ENCODE measurements around the gene MITF. TPM values are rescaled to one million over a fixed set of nuclear protein-coding genes. Genes with fewer than 3 reads are reported as not detected.

MITF gene
- total and polyA plus RNA-seq, 2 of the 4 experiments (the other 2 are of a cell fraction), result 6.5 to 16.7 TPM

DNA sequence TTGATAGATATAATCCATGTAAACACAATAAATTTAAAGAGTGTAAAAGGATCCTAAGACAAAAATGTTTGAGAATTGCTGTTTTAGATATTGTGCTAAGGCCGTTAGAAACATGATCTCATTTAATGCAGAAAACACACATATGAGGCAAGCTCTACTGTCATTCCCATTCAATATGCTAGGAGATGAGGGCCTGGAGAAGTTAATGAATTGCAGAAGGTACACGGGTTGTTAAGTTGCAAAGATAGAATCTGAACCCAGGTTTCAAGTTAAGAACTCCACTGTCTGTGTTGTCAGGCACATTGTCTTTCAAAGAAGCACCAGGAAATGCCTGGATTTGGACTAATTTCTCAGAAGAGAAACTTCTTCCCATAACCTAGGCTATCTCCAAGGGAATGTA, 195.1 kb downstream of the MITF start:
- no peak overlapping the region for H2AFZ ChIP-seq (replicated peaks; ENCODE audit: low read length, poor library complexity)
- H3K4me2 ChIP-seq (ENCODE audit: low read depth, low read length), result no peak overlapping the region
- CTCF ChIA-PET, result no interaction called here
- H3K36me3 ChIP-seq (ENCODE audit: control insufficient read depth, insufficient read depth, low read length), result peaks cover 7% of the 10 kb centered on the region
- DNase-seq (no peak), ATAC-seq (ENCODE audit: low read depth) (no peak)
- intact Hi-C loops (cut with micrococcal nuclease) (no loop called here), in situ Hi-C loops (cut with MboI; ENCODE audit: low sequenced_read_pairs) (no loop called here), dilution Hi-C loops (cut with HindIII; ENCODE audit: low sequenced_read_pairs, unreplicated experiment) (loop anchor here (25.0 kb wide), 1 partner anchor 247 kb away; no protein-coding TSS in a partner anchor)
- no peak overlapping the region for H2BK15ac ChIP-seq (ENCODE audit: low read depth, low read length)
- H2BK5ac ChIP-seq (ENCODE audit: low read depth, low read length, poor library complexity, severe bottlenecking), result peak overlapping the region; percentile 77
- H3K79me1 ChIP-seq (ENCODE audit: low read depth in 1 of 2, low read length in 2 of 2), result peaks cover 7 to 30% of the 10 kb centered on the region in 2 experiments; a peak in 2 of 4 replicates
- H3K4me3 ChIP-seq (ENCODE audit: insufficient read depth, low read depth, low read length), result no peak overlapping the region
- H4K5ac ChIP-seq (ENCODE audit: low read depth, low read length), result peak overlapping the region; percentile 87; the same call in 1 of the 2 replicates
- no peak overlapping the region for H3K27ac ChIP-seq (ENCODE audit: insufficient read depth, low read length)
- H4K20me1 ChIP-seq (ENCODE audit: insufficient read depth, low read length), result no peaks in the 10 kb centered on the region
- peaks cover 6% of the 10 kb centered on the region; the same call in 1 of the 2 replicates for H3K9me1 ChIP-seq (ENCODE audit: insufficient read depth, low read length)
- no peak overlapping the region for H2BK120ac ChIP-seq (ENCODE audit: low read depth, low read length)
- WGBS, 2 experiments (ENCODE audit: extremely low coverage in 2 of 2, insufficient read length in 1 of 2), result no CpG with 5 or more reads among the region's 2 CpGs
- no peak overlapping the region for H4K91ac ChIP-seq (ENCODE audit: insufficient read depth, low read depth, low read length)
- no TSS peak for BruUV-seq (replicated peaks)
- H3K14ac ChIP-seq (replicated peaks; ENCODE audit: low read depth, low read length), result no peak overlapping the region
- H3K4me1 ChIP-seq (ENCODE audit: control insufficient read depth, insufficient read depth, low read length), result peaks cover 9% of the 10 kb centered on the region; the same call in 1 of the 2 replicates
- H3K9me3 ChIP-seq (ENCODE audit: control insufficient read depth, insufficient read depth, low read length), result no peaks in the 10 kb centered on the region
- H3K4ac ChIP-seq (ENCODE audit: low read depth, low read length), result no peak overlapping the region
- H3K18ac ChIP-seq (ENCODE audit: low read depth, low read length), result peak overlapping the region; percentile 85; the same call in 1 of the 2 replicates
- no peaks in the 10 kb centered on the region for H3K27me3 ChIP-seq (ENCODE audit: control insufficient read depth, insufficient read depth, low read length)
- H4K8ac ChIP-seq (ENCODE audit: low read depth in 2 of 2, low read length in 2 of 2), result peak overlapping the region in 1 of 2 experiments; percentile 9; a peak in 1 of 4 replicates
- no peak overlapping the region for H3K9ac ChIP-seq (ENCODE audit: low read depth, low read length)
- H2BK20ac ChIP-seq (ENCODE audit: low read depth, low read length), result no peak overlapping the region
- H3K23ac ChIP-seq (ENCODE audit: low read depth, low read length), result no peak overlapping the region
- H2AK5ac ChIP-seq (ENCODE audit: low read depth, low read length), result no peak overlapping the region
- POLR2A ChIA-PET (ENCODE audit: unreplicated experiment), result no interaction called here
- TF ChIP-seq RCOR1 (IDR thresholded peaks at IDR 0.05; ENCODE audit: insufficient replicate concordance, low read length), result no peak
- TF ChIP-seq MAZ (IDR thresholded peaks at IDR 0.05; ENCODE audit: borderline replicate concordance, low read depth, low read length), result no peak
- no peak for TF ChIP-seq RAD21 (IDR thresholded peaks at IDR 0.05; ENCODE audit: low read length)
- no peak for TF ChIP-seq BHLHE40 (IDR thresholded peaks at IDR 0.05; ENCODE audit: low read depth, low read length)
- TF ChIP-seq, protein P1, sequence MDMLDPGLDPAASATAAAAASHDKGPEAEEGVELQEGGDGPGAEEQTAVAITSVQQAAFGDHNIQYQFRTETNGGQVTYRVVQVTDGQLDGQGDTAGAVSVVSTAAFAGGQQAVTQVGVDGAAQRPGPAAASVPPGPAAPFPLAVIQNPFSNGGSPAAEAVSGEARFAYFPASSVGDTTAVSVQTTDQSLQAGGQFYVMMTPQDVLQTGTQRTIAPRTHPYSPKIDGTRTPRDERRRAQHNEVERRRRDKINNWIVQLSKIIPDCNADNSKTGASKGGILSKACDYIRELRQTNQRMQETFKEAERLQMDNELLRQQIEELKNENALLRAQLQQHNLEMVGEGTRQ (IDR thresholded peaks at IDR 0.05; ENCODE audit: low read depth, low read length), result no peak
- TF ChIP-seq SMC3 (IDR thresholded peaks at IDR 0.05; ENCODE audit: low read depth, low read length), result no peak
- no peak for TF ChIP-seq MAFK (IDR thresholded peaks at IDR 0.05; ENCODE audit: low read depth, low read length)
- TF ChIP-seq RFX5 (IDR thresholded peaks at IDR 0.05; ENCODE audit: low read depth, low read length), result no peak
- TF ChIP-seq, protein P2, sequence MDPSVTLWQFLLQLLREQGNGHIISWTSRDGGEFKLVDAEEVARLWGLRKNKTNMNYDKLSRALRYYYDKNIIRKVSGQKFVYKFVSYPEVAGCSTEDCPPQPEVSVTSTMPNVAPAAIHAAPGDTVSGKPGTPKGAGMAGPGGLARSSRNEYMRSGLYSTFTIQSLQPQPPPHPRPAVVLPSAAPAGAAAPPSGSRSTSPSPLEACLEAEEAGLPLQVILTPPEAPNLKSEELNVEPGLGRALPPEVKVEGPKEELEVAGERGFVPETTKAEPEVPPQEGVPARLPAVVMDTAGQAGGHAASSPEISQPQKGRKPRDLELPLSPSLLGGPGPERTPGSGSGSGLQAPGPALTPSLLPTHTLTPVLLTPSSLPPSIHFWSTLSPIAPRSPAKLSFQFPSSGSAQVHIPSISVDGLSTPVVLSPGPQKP (IDR thresholded peaks at IDR 0.05; ENCODE audit: borderline replicate concordance, low read depth, low read length), result no peak
- TF ChIP-seq, protein P3, sequence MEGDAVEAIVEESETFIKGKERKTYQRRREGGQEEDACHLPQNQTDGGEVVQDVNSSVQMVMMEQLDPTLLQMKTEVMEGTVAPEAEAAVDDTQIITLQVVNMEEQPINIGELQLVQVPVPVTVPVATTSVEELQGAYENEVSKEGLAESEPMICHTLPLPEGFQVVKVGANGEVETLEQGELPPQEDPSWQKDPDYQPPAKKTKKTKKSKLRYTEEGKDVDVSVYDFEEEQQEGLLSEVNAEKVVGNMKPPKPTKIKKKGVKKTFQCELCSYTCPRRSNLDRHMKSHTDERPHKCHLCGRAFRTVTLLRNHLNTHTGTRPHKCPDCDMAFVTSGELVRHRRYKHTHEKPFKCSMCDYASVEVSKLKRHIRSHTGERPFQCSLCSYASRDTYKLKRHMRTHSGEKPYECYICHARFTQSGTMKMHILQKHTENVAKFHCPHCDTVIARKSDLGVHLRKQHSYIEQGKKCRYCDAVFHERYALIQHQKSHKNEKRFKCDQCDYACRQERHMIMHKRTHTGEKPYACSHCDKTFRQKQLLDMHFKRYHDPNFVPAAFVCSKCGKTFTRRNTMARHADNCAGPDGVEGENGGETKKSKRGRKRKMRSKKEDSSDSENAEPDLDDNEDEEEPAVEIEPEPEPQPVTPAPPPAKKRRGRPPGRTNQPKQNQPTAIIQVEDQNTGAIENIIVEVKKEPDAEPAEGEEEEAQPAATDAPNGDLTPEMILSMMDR (conservative IDR thresholded peaks at IDR 0.05; ENCODE audit: low read depth, low read length), result no peak
- no peak for TF ChIP-seq POLR2A (IDR thresholded peaks at IDR 0.05; ENCODE audit: low read depth, low read length)
- no peak for TF ChIP-seq FOS (IDR thresholded peaks at IDR 0.05; ENCODE audit: low read depth, low read length)
- TF ChIP-seq NFE2L2 (IDR thresholded peaks at IDR 0.05; ENCODE audit: low read depth, low read length), result no peak
- H2AK9ac ChIP-seq (replicated peaks; ENCODE audit: low read depth, low read length, poor library complexity), result no peak overlapping the region
- H3K56ac ChIP-seq (ENCODE audit: extremely low read depth, insufficient read depth, low read length), result no peak overlapping the region

Measured in IMR-90 (cell line).